GM23338 (cell line): ENCODE data around the gene NUDT9.
"Not testable (repeated sequence)": the region's sequence is repeated elsewhere in the genome, so short reads cannot be mapped to it uniquely, and the experiment has no call there.

Experiments
- CREB1 ChIP-seq: fragments of 250-450 bp; sonication (Bioruptor Pico); IDR thresholded peaks from 2 replicates; pipeline ENCODE4 v1.5.0; 2020; ENCODE audit warnings: low read depth, mild to moderate bottlenecking, moderate library complexity
- CTCF ChIP-seq, 2 experiments: fragments of 200-600 bp in 1 of 2; sonication (generic) in 1 of 2; conservative IDR thresholded peaks; 2 replicates each; pipeline versions ENCODE4 v1.5.1 to v1.6.1; 2016 to 2017; ENCODE audit warnings: antibody characterized with exemption in 2 of 2, low read depth in 2 of 2, mild to moderate bottlenecking in 2 of 2, moderate library complexity in 1 of 2
- EZH2 ChIP-seq: fragments of 200-600 bp; sonication (generic); IDR thresholded peaks from one replicate; pipeline ENCODE4 v1.8.0; 2017; ENCODE audit warnings: antibody characterized with exemption, mild to moderate bottlenecking, low read depth; ENCODE audit not compliant: unreplicated experiment
- EZH2phosphoT487 ChIP-seq: fragments of 200-600 bp; sonication (generic); IDR thresholded peaks from one replicate; pipeline ENCODE4 v1.8.1; 2018; ENCODE audit warnings: antibody characterized with exemption; ENCODE audit not compliant: unreplicated experiment
- NANOG ChIP-seq: IDR thresholded peaks from 2 replicates; pipeline ENCODE4 v1.6.1; 2016; ENCODE audit warnings: antibody characterized with exemption, borderline replicate concordance
- POLR2AphosphoS5 ChIP-seq: IDR thresholded peaks from 2 replicates; pipeline ENCODE4 v1.6.1; 2016; ENCODE audit warnings: antibody characterized with exemption, low read depth
- REST ChIP-seq: IDR thresholded peaks from one replicate; pipeline ENCODE4 v1.6.1; 2018; ENCODE audit warnings: antibody characterized with exemption; ENCODE audit not compliant: unreplicated experiment
- ZNF462 ChIP-seq: fragments of 250-450 bp; sonication (Bioruptor Pico); IDR thresholded peaks from 2 replicates; pipeline ENCODE4 v1.5.0; 2020; ENCODE audit warnings: mild to moderate bottlenecking, moderate library complexity

GRCh38 chr4:87384466-87385132 lies 37.8 kb upstream of the NUDT9 start:
- not testable (repeated sequence) for TF ChIP-seq NANOG; REST; CTCF (conservative IDR thresholded peaks at IDR 0.05; ENCODE audit: low read depth in 2 of 2); POLR2AphosphoS5; CREB1 (CRISPR knock-in tag); ZNF462 (CRISPR knock-in tag); EZH2; EZH2phosphoT487
